ENCODE data around the gene DROSHA.

- TF ChIP-seq, protein P1, sequence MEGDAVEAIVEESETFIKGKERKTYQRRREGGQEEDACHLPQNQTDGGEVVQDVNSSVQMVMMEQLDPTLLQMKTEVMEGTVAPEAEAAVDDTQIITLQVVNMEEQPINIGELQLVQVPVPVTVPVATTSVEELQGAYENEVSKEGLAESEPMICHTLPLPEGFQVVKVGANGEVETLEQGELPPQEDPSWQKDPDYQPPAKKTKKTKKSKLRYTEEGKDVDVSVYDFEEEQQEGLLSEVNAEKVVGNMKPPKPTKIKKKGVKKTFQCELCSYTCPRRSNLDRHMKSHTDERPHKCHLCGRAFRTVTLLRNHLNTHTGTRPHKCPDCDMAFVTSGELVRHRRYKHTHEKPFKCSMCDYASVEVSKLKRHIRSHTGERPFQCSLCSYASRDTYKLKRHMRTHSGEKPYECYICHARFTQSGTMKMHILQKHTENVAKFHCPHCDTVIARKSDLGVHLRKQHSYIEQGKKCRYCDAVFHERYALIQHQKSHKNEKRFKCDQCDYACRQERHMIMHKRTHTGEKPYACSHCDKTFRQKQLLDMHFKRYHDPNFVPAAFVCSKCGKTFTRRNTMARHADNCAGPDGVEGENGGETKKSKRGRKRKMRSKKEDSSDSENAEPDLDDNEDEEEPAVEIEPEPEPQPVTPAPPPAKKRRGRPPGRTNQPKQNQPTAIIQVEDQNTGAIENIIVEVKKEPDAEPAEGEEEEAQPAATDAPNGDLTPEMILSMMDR (IDR thresholded peaks at IDR 0.05; ENCODE audit: low read depth, low read length): no peak
- TF ChIP-seq POLR2A (IDR thresholded peaks at IDR 0.05; ENCODE audit: extremely low read depth, insufficient read length) (no peak), MYC (IDR thresholded peaks at IDR 0.05; ENCODE audit: low read depth, low read length) (no peak)
Measured at GRCh38 chr5:31381299-31381698, 150.6 kb downstream of the DROSHA start.

All from NB4 (cell line).